K562 (cell line): ENCODE results near the gene GFOD1. TPM values are rescaled to one million over a fixed set of nuclear protein-coding genes. Genes with fewer than 3 reads are reported as not detected.

Experiments used
- ARID2 ChIP-seq: fragments of 450-650 bp; IDR thresholded peaks from 2 replicates; pipeline ENCODE4 v1.6.1; 2017; ENCODE audit warnings: antibody characterized with exemption, mild to moderate bottlenecking
- ARID3A ChIP-seq: IDR thresholded peaks from 2 replicates; pipeline ENCODE4 v1.6.1; 2012; ENCODE audit warnings: low read depth, low read length, improper control_type of control experiment, borderline replicate concordance
- CTBP1 ChIP-seq: fragments of 450-650 bp; IDR thresholded peaks from 2 replicates; pipeline ENCODE4 v1.6.1; 2016; ENCODE audit warnings: borderline replicate concordance
- ELF4 ChIP-seq: fragments of 450-650 bp; formaldehyde crosslinking; IDR thresholded peaks from 2 replicates; pipeline ENCODE4 v1.4.0; 2022; ENCODE audit warnings: missing genetic modification characterization
- JUN ChIP-seq, 2 experiments: sonication (generic) in 1 of 2; formaldehyde crosslinking in 1 of 2; IDR thresholded peaks; 2 replicates each; pipeline versions ENCODE4 v1.6.1 to v1.8.0; 2012 to 2022; ENCODE audit warnings: borderline replicate concordance in 2 of 2, mild to moderate bottlenecking in 2 of 2, improper control_type of control experiment in 1 of 2, low read depth in 1 of 2, low read length in 1 of 2, missing genetic modification reagents in 1 of 2
- MBD2 ChIP-seq: sonication (generic); IDR thresholded peaks from 2 replicates; pipeline ENCODE4 v1.6.1; 2016; ENCODE audit warnings: low read depth, borderline replicate concordance
- MCM5 ChIP-seq: fragments of 450-650 bp; IDR thresholded peaks from 2 replicates; pipeline ENCODE4 v1.6.1; 2016; ENCODE audit warnings: low read depth
- MXD1 ChIP-seq: fragments of 250-450 bp; sonication (Bioruptor Pico); IDR thresholded peaks from 2 replicates; pipeline ENCODE4 v1.8.0; 2021; ENCODE audit warnings: borderline replicate concordance, mild to moderate bottlenecking, moderate library complexity; ENCODE audit not compliant: poor library complexity, severe bottlenecking
- POU5F1 ChIP-seq: fragments of 150-350 bp; IDR thresholded peaks from 2 replicates; pipeline ENCODE4 v1.6.1; 2014; ENCODE audit warnings: borderline replicate concordance, low read length, low read depth, mild to moderate bottlenecking; ENCODE audit not compliant: partially characterized antibody
- STAG1 ChIP-seq: sonication (generic); formaldehyde crosslinking; IDR thresholded peaks from 2 replicates; pipeline ENCODE4 v1.5.0; 2020; ENCODE audit warnings: missing genetic modification reagents, borderline replicate concordance
- XRCC5 ChIP-seq: fragments of 200-400 bp; formaldehyde crosslinking; IDR thresholded peaks from 2 replicates; pipeline ENCODE4 v1.6.1; 2017; ENCODE audit warnings: low read depth, mild to moderate bottlenecking, low read length
- ZNF699 ChIP-seq: fragments of 250-450 bp; sonication (Bioruptor Pico); IDR thresholded peaks from 2 replicates; pipeline ENCODE4 v1.8.0; 2021; ENCODE audit warnings: mild to moderate bottlenecking, moderate library complexity; ENCODE audit not compliant: insufficient replicate concordance
- polyA plus RNA-seq, 8 experiments: library from polyadenylated mRNA; depleted of rRNA in 4 of 8; stranded (reverse) in 5 of 8; unstranded in 3 of 8; fragments of >200 nt; fragmentation: Nextera tagmentation in 2 of 8; fragmentation: Illumina TruSeq in 1 of 8; extraction: Ambion mirVana in 2 of 8; extraction: Trizol in 1 of 8; gene quantifications; 2 replicates each; pipeline versions ENCODE4 v1.2.1 to v1.2.3, GENCODE V29; 2011 to 2014; ENCODE audit warnings: inconsistent platforms in 1 of 8, missing spikeins in 1 of 8
- total RNA-seq, 7 experiments: library from RNA; depleted of rRNA in 6 of 7; stranded (reverse); fragments of >200 nt in 6 of 7; fragmentation: Illumina TruSeq in 2 of 7; extraction: Trizol in 2 of 7; gene quantifications; 2 replicates each; pipeline versions ENCODE4 v1.2.1 to v1.2.3, GENCODE V29; 2011 to 2021; ENCODE audit warnings: low replicate concordance in 1 of 7
- TF ChIP-seq, protein P1 (sequence below): fragments of 450-650 bp; IDR thresholded peaks from 2 replicates; pipeline ENCODE4 v1.6.1; 2018; ENCODE audit warnings: mild to moderate bottlenecking, low read depth; ENCODE audit not compliant: partially characterized antibody
- TF ChIP-seq, protein P2 (sequence below): fragments of 450-650 bp; formaldehyde crosslinking; IDR thresholded peaks from 2 replicates; pipeline ENCODE4 v1.4.0; 2020; ENCODE audit warnings: mild to moderate bottlenecking, mixed read lengths
- TF ChIP-seq, protein P3 (sequence below): sonication (generic); formaldehyde crosslinking; IDR thresholded peaks from 2 replicates; pipeline ENCODE4 v1.8.0; 2022; ENCODE audit warnings: mild to moderate bottlenecking, missing genetic modification reagents

The GFOD1 gene
- total and polyA plus RNA-seq, 9 of the 15 experiments (the other 6 are each of a cell fraction or from before 2014, with no cell fraction given), result 3.8 to 12.0 (median 8.2) TPM

GRCh38 chr6:13336553-13336952 lies 150.8 kb downstream of the GFOD1 start (continued):
- TF ChIP-seq ZNF699 (CRISPR knock-in tag) (no peak), MCM5 (no peak), STAG1 (CRISPR knock-in tag) (peak; percentile 70), JUN (IDR thresholded peaks at IDR 0.05; ENCODE audit: borderline replicate concordance, low read depth, low read length) (0 out of 2 replicates have a peak, but pooled peaks have one; percentile 15), JUN (CRISPR knock-in tag; IDR thresholded peaks at IDR 0.05; ENCODE audit: borderline replicate concordance) (no peak), MXD1 (CRISPR knock-in tag) (no peak), ARID2 (peak; percentile 46; the same call in 1 of the 2 replicates), ARID3A (no peak), ELF4 (CRISPR knock-in tag) (no peak), CTBP1 (0 out of 2 replicates have a peak, but pooled peaks have one; percentile 26), POU5F1 (no peak), MBD2 (no peak), XRCC5 (0 out of 2 replicates have a peak, but pooled peaks have one; percentile 40)
- TF ChIP-seq, protein P1, sequence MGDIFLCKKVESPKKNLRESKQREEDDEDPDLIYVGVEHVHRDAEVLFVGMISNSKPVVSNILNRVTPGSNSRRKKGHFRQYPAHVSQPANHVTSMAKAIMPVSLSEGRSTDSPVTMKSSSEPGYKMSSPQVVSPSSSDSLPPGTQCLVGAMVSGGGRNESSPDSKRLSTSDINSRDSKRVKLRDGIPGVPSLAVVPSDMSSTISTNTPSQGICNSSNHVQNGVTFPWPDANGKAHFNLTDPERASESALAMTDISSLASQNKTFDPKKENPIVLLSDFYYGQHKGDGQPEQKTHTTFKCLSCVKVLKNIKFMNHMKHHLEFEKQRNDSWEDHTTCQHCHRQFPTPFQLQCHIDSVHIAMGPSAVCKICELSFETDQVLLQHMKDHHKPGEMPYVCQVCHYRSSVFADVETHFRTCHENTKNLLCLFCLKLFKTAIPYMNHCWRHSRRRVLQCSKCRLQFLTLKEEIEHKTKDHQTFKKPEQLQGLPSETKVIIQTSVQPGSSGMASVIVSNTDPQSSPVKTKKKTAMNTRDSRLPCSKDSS, result no peak
- TF ChIP-seq, protein P2, sequence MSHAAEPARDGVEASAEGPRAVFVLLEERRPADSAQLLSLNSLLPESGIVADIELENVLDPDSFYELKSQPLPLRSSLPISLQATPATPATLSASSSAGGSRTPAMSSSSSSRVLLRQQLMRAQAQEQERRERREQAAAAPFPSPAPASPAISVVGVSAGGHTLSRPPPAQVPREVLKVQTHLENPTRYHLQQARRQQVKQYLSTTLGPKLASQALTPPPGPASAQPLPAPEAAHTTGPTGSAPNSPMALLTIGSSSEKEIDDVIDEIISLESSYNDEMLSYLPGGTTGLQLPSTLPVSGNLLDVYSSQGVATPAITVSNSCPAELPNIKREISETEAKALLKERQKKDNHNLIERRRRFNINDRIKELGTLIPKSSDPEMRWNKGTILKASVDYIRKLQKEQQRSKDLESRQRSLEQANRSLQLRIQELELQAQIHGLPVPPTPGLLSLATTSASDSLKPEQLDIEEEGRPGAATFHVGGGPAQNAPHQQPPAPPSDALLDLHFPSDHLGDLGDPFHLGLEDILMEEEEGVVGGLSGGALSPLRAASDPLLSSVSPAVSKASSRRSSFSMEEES, result no peak
- TF ChIP-seq, protein P3, sequence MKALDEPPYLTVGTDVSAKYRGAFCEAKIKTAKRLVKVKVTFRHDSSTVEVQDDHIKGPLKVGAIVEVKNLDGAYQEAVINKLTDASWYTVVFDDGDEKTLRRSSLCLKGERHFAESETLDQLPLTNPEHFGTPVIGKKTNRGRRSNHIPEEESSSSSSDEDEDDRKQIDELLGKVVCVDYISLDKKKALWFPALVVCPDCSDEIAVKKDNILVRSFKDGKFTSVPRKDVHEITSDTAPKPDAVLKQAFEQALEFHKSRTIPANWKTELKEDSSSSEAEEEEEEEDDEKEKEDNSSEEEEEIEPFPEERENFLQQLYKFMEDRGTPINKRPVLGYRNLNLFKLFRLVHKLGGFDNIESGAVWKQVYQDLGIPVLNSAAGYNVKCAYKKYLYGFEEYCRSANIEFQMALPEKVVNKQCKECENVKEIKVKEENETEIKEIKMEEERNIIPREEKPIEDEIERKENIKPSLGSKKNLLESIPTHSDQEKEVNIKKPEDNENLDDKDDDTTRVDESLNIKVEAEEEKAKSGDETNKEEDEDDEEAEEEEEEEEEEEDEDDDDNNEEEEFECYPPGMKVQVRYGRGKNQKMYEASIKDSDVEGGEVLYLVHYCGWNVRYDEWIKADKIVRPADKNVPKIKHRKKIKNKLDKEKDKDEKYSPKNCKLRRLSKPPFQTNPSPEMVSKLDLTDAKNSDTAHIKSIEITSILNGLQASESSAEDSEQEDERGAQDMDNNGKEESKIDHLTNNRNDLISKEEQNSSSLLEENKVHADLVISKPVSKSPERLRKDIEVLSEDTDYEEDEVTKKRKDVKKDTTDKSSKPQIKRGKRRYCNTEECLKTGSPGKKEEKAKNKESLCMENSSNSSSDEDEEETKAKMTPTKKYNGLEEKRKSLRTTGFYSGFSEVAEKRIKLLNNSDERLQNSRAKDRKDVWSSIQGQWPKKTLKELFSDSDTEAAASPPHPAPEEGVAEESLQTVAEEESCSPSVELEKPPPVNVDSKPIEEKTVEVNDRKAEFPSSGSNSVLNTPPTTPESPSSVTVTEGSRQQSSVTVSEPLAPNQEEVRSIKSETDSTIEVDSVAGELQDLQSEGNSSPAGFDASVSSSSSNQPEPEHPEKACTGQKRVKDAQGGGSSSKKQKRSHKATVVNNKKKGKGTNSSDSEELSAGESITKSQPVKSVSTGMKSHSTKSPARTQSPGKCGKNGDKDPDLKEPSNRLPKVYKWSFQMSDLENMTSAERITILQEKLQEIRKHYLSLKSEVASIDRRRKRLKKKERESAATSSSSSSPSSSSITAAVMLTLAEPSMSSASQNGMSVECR (CRISPR knock-in tag), result no peak
